ENCODE measurements around the gene WFDC8. TPM values are rescaled to one million over a fixed set of nuclear protein-coding genes. Genes with fewer than 3 reads are reported as not detected.

Gene WFDC8
- total RNA-seq, 2 donors from 2014 or later, result not detected

GRCh38 chr20:45510242-45510862 is 68.7 kb downstream of the WFDC8 start:
- Mint-ChIP-seq H3K9me3 (no peaks in the 10 kb centered on the region), H3K27ac (no peak overlapping the region), H3K36me3 (no peaks in the 10 kb centered on the region)
- DNase-seq (ENCODE audit: low spot score in 2 of 2) (no peak), ATAC-seq (no peak)

- ATAC-seq, result no peak
- Mint-ChIP-seq H3K27ac (no peak overlapping the region), H3K36me3 (no peaks in the 10 kb centered on the region), H3K9me3 (no peaks in the 10 kb centered on the region)
- DNase-seq (ENCODE audit: low spot score in 2 of 2), result no peak
These were observed 70.0 kb downstream of the WFDC8 start for GRCh38 chr20:45509091-45509490.

GRCh38 chr20:45508068-45508886 is 70.8 kb downstream of the WFDC8 start:
- Mint-ChIP-seq H3K36me3 (no peaks in the 10 kb centered on the region), H3K27ac (no peak overlapping the region), H3K9me3 (no peaks in the 10 kb centered on the region)
- DNase-seq (ENCODE audit: low spot score in 2 of 2), result no peak
- peak in 1 of 2 donors; percentile 58 for ATAC-seq

- no peak for DNase-seq (ENCODE audit: low spot score in 2 of 2)
- Mint-ChIP-seq H3K27ac (no peak overlapping the region), H3K9me3 (no peaks in the 10 kb centered on the region), H3K36me3 (no peaks in the 10 kb centered on the region)
- ATAC-seq, result peak; percentile 62 to 71
These were observed 71.9 kb downstream of the WFDC8 start for GRCh38 chr20:45507011-45507820.

- ATAC-seq (no peak), DNase-seq (ENCODE audit: low spot score in 2 of 2) (no peak)
- Mint-ChIP-seq H3K27ac (no peak overlapping the region), H3K36me3 (no peaks in the 10 kb centered on the region), H3K9me3 (no peaks in the 10 kb centered on the region)
These were observed 72.7 kb downstream of the WFDC8 start for GRCh38 chr20:45506398-45506797.

- ATAC-seq, result no peak
- Mint-ChIP-seq H3K9me3 (no peaks in the 10 kb centered on the region), H3K27ac (no peak overlapping the region), H3K36me3 (no peaks in the 10 kb centered on the region)
- DNase-seq (ENCODE audit: low spot score in 2 of 2), result no peak
These were observed 75.7 kb downstream of the WFDC8 start for GRCh38 chr20:45503403-45503802.

GRCh38 chr20:45502561-45502960 is 76.5 kb downstream of the WFDC8 start:
- H3K9me3 Mint-ChIP-seq, result no peaks in the 10 kb centered on the region
- H3K27ac Mint-ChIP-seq, result no peak overlapping the region
- no peak for ATAC-seq

More at GRCh38 chr20:45502561-45502960, 76.5 kb downstream of the WFDC8 start:
- no peak for DNase-seq (ENCODE audit: low spot score in 2 of 2)
- H3K36me3 Mint-ChIP-seq, result no peaks in the 10 kb centered on the region

Other genes starting within 250 kb of the WFDC8 start
- 10 to 100 TPM; 23.5 to 33.0 TPM for gene SDC4, start 230.9 kb downstream of the WFDC8 start, total RNA-seq
- gene SYS1, start 216.1 kb downstream of the WFDC8 start, total RNA-seq, result 10 to 100 TPM; 28.0 to 33.3 TPM
- gene TP53TG5, start 201.0 kb downstream of the WFDC8 start, total RNA-seq, result under 1 TPM; 0.16 to 0.45 TPM
- gene DBNDD2, start 171.0 kb downstream of the WFDC8 start, total RNA-seq, result 10 to 100 TPM; 22.7 to 50.9 TPM
- gene PIGT, start 163.1 kb downstream of the WFDC8 start, total RNA-seq, result 10 to 100 TPM; 45.0 to 59.1 TPM
- gene WFDC2, start 109.5 kb downstream of the WFDC8 start, total RNA-seq, result 1 to 10 TPM; 1.2 to 2.5 TPM
- gene SPINT3, start 63.7 kb downstream of the WFDC8 start, total RNA-seq, result not detected
- not detected for gene WFDC6, start 39.8 kb downstream of the WFDC8 start, total RNA-seq
- gene EPPIN, start 31.9 kb downstream of the WFDC8 start, total RNA-seq, result not detected
- gene WFDC10A, start 50.5 kb upstream of the WFDC8 start, total RNA-seq, result not detected
- gene WFDC9, start 52.0 kb upstream of the WFDC8 start, total RNA-seq, result not detected
- not detected for gene WFDC11, start 91.0 kb upstream of the WFDC8 start, total RNA-seq
- gene WFDC13, start 122.8 kb upstream of the WFDC8 start, total RNA-seq, result not detected
- not detected for gene WFDC10B, start 125.7 kb upstream of the WFDC8 start, total RNA-seq
- not detected for gene SPINT4, start 143.1 kb upstream of the WFDC8 start, total RNA-seq
- gene WFDC3, start 212.6 kb upstream of the WFDC8 start, total RNA-seq, result under 1 TPM; 0.31 to 0.34 TPM
- 10 to 100 TPM; 23.2 to 24.4 TPM for gene DNTTIP1, start 212.7 kb upstream of the WFDC8 start, total RNA-seq
- 100 to 1,000 TPM; 200 to 371 TPM for gene UBE2C, start 233.4 kb upstream of the WFDC8 start, total RNA-seq
- gene TNNC2, start 248.0 kb upstream of the WFDC8 start, total RNA-seq, result not detected